Astrocyte (in vitro differentiated cells and primary cell): ENCODE results near the gene ASTN1. TPM values are rescaled to one million over a fixed set of nuclear protein-coding genes. Genes with fewer than 3 reads are reported as not detected.

Experiments
- DNase-seq: peaks from one replicate; pipeline ENCODE4 v3.0.0-alpha.2; 2010; ENCODE audit warnings: low read depth
- FAIRE-seq: peaks from 2 replicates; lab custom pipeline; 2011; peaks lifted over from hg19 to GRCh38; lab: Jason Lieb, UNC
- H2AFZ ChIP-seq: 2 replicates; pipeline ENCODE4 v1.6.0; 2012; ENCODE audit warnings: low read depth, low read length, inconsistent platforms
- H3K27ac ChIP-seq: 2 replicates; pipeline ENCODE4 v1.5.1; 2011; ENCODE audit warnings: low read depth, low read length, inconsistent platforms
- H3K27me3 ChIP-seq: 2 replicates; pipeline ENCODE4 v1.6.0; 2011; ENCODE audit warnings: low read length, inconsistent platforms; ENCODE audit not compliant: insufficient read depth
- H3K36me3 ChIP-seq: 2 replicates; pipeline ENCODE4 v1.5.1; 2011; ENCODE audit warnings: low read length, inconsistent platforms; ENCODE audit not compliant: insufficient read depth
- H3K4me1 ChIP-seq: 2 replicates; pipeline ENCODE4 v1.5.1; 2011; ENCODE audit warnings: low read length, inconsistent platforms; ENCODE audit not compliant: insufficient read depth
- H3K4me2 ChIP-seq: 2 replicates; pipeline ENCODE4 v1.6.0; 2012; ENCODE audit warnings: low read length, inconsistent platforms
- H3K4me3 ChIP-seq: 2 replicates; pipeline ENCODE4 v1.5.1; 2011; ENCODE audit warnings: low read depth, mild to moderate bottlenecking, low read length, inconsistent platforms; ENCODE audit not compliant: insufficient read depth
- H3K79me2 ChIP-seq: 2 replicates; pipeline ENCODE4 v1.6.0; 2012; ENCODE audit warnings: mild to moderate bottlenecking, low read length, inconsistent platforms; ENCODE audit not compliant: insufficient read depth
- H3K9ac ChIP-seq: 2 replicates; pipeline ENCODE4 v1.6.0; 2012; ENCODE audit warnings: mild to moderate bottlenecking, low read length, inconsistent platforms
- H3K9me3 ChIP-seq: 2 replicates; pipeline ENCODE4 v1.5.1; 2012; ENCODE audit warnings: low read depth, mild to moderate bottlenecking, low read length, inconsistent platforms; ENCODE audit not compliant: insufficient read depth
- H4K20me1 ChIP-seq: 2 replicates; pipeline ENCODE4 v1.6.0; 2012; ENCODE audit warnings: low read length, inconsistent platforms; ENCODE audit not compliant: insufficient read depth
- H3K27ac Mint-ChIP-seq: one replicate; pipeline ENCODE4 v1.8.0; 2021; ENCODE audit warnings: mild to moderate bottlenecking, mixed read lengths; ENCODE audit not compliant: unreplicated experiment
- H3K27me3 Mint-ChIP-seq: one replicate; pipeline ENCODE4 v1.8.0; 2021; ENCODE audit warnings: low read depth, mixed read lengths; ENCODE audit not compliant: unreplicated experiment
- H3K36me3 Mint-ChIP-seq: one replicate; pipeline ENCODE4 v1.8.0; 2021; ENCODE audit warnings: low read depth, mixed read lengths; ENCODE audit not compliant: unreplicated experiment
- H3K4me1 Mint-ChIP-seq: one replicate; pipeline ENCODE4 v1.8.0; 2021; ENCODE audit warnings: low read depth, mixed read lengths; ENCODE audit not compliant: unreplicated experiment
- H3K4me3 Mint-ChIP-seq: one replicate; pipeline ENCODE4 v1.8.0; 2021; ENCODE audit warnings: mild to moderate bottlenecking, moderate library complexity, mixed read lengths; ENCODE audit not compliant: unreplicated experiment
- H3K9me3 Mint-ChIP-seq: one replicate; pipeline ENCODE4 v1.8.0; 2021; ENCODE audit warnings: mild to moderate bottlenecking, mixed read lengths; ENCODE audit not compliant: unreplicated experiment
- CTCF ChIP-seq: IDR thresholded peaks from 2 replicates; pipeline ENCODE4 v1.5.1; 2011; ENCODE audit warnings: low read depth, mild to moderate bottlenecking, inconsistent platforms, low read length, moderate library complexity; ENCODE audit not compliant: insufficient read depth
- EZH2 ChIP-seq: IDR thresholded peaks from 2 replicates; pipeline ENCODE4 v1.6.1; 2012; ENCODE audit warnings: mild to moderate bottlenecking, low read length, inconsistent platforms; ENCODE audit not compliant: insufficient read depth
- total RNA-seq: library from RNA; stranded (reverse); gene quantifications from 2 replicates; pipeline ENCODE4 v1.2.1, GENCODE V29; 2021

ASTN1 gene
- total RNA-seq, 1 donor from 2014 or later = 0.50 TPM

GRCh38 chr1:177032434-177032833, 132.1 kb downstream of the ASTN1 start:
- TF ChIP-seq EZH2 = no peak
- TF ChIP-seq CTCF = no peak
- no peaks in the 10 kb centered on the region for H3K36me3 Mint-ChIP-seq
- no peak overlapping the region for H3K4me3 Mint-ChIP-seq

GRCh38 chr1:177024623-177025022, 139.9 kb downstream of the ASTN1 start:
- FAIRE-seq = no peak
- H3K27me3 Mint-ChIP-seq = peaks cover 8% of the 10 kb centered on the region
- TF ChIP-seq EZH2 (no peak), CTCF (no peak)

More at GRCh38 chr1:177032434-177032833, 132.1 kb downstream of the ASTN1 start:
- H3K27ac Mint-ChIP-seq = no peak overlapping the region
- no peaks in the 10 kb centered on the region for H3K79me2 ChIP-seq
- DNase-seq (no peak), FAIRE-seq (no peak)
- no peak overlapping the region for H3K4me3 ChIP-seq
- peaks cover 3% of the 10 kb centered on the region for H3K27me3 Mint-ChIP-seq
- no peaks in the 10 kb centered on the region for H4K20me1 ChIP-seq
- H3K4me1 Mint-ChIP-seq = no peaks in the 10 kb centered on the region
- no peaks in the 10 kb centered on the region for H3K27me3 ChIP-seq
- no peak overlapping the region for H3K27ac ChIP-seq
- H3K36me3 ChIP-seq = no peaks in the 10 kb centered on the region
- no peaks in the 10 kb centered on the region for H3K9me3 Mint-ChIP-seq
- no peaks in the 10 kb centered on the region for H3K4me1 ChIP-seq
- no peak overlapping the region for H3K9ac ChIP-seq
- no peak overlapping the region for H2AFZ ChIP-seq
- no peak overlapping the region for H3K4me2 ChIP-seq
- no peaks in the 10 kb centered on the region for H3K9me3 ChIP-seq

GRCh38 chr1:177023726-177024125, 140.8 kb downstream of the ASTN1 start:
- Histone ChIP-seq H3K27ac (no peak overlapping the region), H3K4me2 (no peak overlapping the region), H3K9ac (no peak overlapping the region), H4K20me1 (no peaks in the 10 kb centered on the region), H3K9me3 (no peaks in the 10 kb centered on the region), H3K36me3 (no peaks in the 10 kb centered on the region), H3K4me1 (no peaks in the 10 kb centered on the region), H3K79me2 (no peaks in the 10 kb centered on the region), H2AFZ (no peak overlapping the region), H3K27me3 (no peaks in the 10 kb centered on the region), H3K4me3 (no peak overlapping the region)
- TF ChIP-seq EZH2 = no peak
- TF ChIP-seq CTCF = no peak
- peaks cover 8% of the 10 kb centered on the region for H3K27me3 Mint-ChIP-seq
- FAIRE-seq (no peak), DNase-seq (no peak)
- no peaks in the 10 kb centered on the region for H3K36me3 Mint-ChIP-seq
- H3K4me1 Mint-ChIP-seq = no peaks in the 10 kb centered on the region
- no peaks in the 10 kb centered on the region for H3K9me3 Mint-ChIP-seq
- H3K4me3 Mint-ChIP-seq = no peak overlapping the region
- H3K27ac Mint-ChIP-seq = no peak overlapping the region

More at GRCh38 chr1:177024623-177025022, 139.9 kb downstream of the ASTN1 start:
- Histone ChIP-seq H3K79me2 (no peaks in the 10 kb centered on the region), H3K4me1 (no peaks in the 10 kb centered on the region), H3K36me3 (no peaks in the 10 kb centered on the region), H4K20me1 (no peaks in the 10 kb centered on the region), H3K4me3 (no peak overlapping the region), H3K27me3 (no peaks in the 10 kb centered on the region), H3K9me3 (no peaks in the 10 kb centered on the region), H3K9ac (no peak overlapping the region), H2AFZ (no peak overlapping the region), H3K4me2 (no peak overlapping the region), H3K27ac (no peak overlapping the region)
- no peak overlapping the region for H3K4me3 Mint-ChIP-seq
- DNase-seq = no peak
- no peaks in the 10 kb centered on the region for H3K36me3 Mint-ChIP-seq
- H3K4me1 Mint-ChIP-seq = no peaks in the 10 kb centered on the region
- no peaks in the 10 kb centered on the region for H3K9me3 Mint-ChIP-seq
- H3K27ac Mint-ChIP-seq = no peak overlapping the region
